HG02588 (cell line): Measurements from ENCODE around the gene KDM4B.

Experiments used
- ATAC-seq: cut with Tn5 transposase; IDR thresholded peaks from one replicate; pipeline ENCODE4 v1.9.1; 2021; ENCODE audit warnings: mild to moderate bottlenecking, moderate library complexity; ENCODE audit not compliant: unreplicated experiment

The KDM4B gene

DNA sequence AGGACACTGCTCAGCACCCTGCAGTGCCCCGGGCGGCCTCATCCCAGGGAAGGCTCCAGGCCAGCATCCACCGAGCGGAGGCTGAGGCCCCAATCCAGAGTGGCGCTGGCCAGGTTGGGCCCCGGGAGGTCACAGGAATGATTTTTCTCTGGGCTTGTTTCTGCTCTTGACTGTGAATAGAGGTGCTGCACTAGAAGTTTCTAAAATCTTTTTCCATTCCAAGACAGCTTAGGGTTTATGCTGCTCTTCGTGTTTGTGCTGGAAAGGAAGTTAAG is 15.1 kb downstream of the KDM4B start:
- ATAC-seq, result no peak

DNA sequence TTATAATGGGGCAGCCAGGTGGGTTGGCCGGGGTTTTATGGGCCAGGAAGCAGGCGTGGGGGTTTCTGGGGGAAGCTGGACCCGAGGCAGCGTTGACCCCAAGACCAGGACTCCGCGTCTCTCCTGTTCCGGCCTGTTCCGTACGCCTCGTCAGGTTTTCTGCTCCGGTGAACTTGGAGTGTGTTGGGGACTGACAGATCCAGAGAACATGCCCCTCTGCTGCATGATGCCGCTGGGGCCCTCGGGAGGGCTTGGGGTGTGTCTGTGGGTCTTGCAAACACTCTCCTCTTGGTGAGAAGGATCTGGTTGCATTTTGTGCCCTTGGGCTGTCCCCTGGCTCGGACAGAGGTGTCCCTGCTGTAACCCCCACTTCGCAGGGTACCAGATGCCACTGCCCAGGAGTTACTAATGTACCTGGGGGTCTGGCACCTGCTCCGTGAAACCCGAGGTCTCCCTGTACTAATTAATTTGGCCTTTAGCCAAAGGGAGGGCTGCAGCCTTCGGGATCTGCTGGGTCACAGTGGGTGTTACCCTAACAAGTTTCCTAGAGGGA is 15.6 kb downstream of the KDM4B start:
- no peak for ATAC-seq

GRCh38 chr19:4985551-4985991 is 16.7 kb downstream of the KDM4B start:
- ATAC-seq, result no peak

DNA sequence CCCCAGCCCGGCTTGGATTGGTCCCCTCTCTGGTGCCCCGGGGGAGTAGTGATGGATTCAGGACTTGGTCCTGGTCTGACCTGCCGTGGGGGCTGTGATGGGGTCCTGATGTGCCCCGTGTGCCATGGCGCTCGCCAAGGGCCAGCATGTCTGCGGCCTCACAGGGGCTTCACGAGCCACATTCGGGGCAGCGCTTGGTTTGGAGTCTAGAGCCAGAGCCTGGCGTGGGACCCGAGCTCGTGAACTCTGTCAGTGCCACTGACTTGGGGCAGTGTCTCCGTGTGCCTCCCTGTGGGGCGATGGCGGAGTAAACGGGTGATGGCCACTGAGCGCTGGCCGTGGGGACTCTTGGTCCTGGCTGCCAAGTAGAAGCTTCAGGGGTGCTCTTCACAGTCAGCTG is 17.1 kb downstream of the KDM4B start:
- ATAC-seq, result no peak

GRCh38 chr19:4986471-4986891 is 17.6 kb downstream of the KDM4B start:
- ATAC-seq, result no peak

DNA sequence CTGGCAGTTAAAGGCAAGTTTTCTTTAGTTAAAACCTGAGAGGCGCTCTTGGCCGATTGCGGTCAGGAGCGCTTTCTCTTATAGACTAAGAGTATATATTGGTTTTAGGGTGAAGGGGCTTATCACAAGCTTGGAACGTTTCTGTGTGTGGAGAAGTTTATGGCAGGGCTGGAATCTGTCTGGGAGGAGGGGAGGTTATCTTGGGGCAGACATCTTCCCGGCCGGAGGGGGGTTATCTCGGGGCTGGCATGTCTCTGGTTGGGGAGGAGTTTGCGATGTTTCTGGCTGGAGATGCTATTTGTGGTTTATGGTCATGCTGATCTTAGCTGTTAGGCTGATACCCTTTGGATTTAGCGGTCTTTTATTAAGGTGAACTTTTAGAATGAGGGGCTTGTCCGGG is 18.3 kb downstream of the KDM4B start:
- no peak for ATAC-seq

DNA sequence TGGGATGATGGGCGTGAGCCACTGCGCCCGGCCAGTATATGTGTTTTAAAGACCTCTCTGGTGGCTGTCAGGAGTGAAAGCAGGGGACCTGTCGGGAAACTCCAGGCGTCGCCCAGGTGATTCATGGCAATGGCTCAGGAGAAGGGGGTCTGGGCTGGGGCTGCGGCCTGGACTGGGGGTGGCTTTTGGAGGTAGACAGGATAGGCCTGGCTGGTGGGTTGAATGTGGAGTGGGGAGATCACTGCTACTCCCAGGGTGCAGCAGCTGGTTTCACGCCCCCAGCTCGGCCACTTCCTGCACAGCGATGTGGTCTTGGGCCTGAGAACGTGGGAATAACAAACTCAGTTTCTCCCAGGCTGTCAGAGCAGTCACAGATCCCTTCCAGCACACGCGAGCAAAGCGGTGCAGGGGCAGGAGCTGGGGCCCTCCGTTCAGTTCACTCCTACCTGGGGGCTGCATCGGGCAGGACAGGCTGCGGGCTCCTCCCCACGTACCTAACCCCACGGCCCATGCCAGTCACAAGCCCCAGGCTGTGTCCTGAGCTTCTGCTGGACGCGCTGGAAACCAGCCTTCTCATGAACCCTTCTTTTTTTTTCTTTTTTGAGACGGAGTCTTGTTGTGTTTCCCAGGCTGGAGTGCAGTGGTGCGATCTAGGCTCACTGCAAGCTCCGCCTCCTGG is 18.9 kb downstream of the KDM4B start:
- no peak for ATAC-seq

GRCh38 chr19:4988770-4989251 is 19.9 kb downstream of the KDM4B start:
- ATAC-seq, result no peak

- ATAC-seq, result no peak
Measured at GRCh38 chr19:4990306-4990705, 21.4 kb downstream of the KDM4B start.

- no peak for ATAC-seq
Measured at GRCh38 chr19:4991538-4991937, 22.6 kb downstream of the KDM4B start.

DNA sequence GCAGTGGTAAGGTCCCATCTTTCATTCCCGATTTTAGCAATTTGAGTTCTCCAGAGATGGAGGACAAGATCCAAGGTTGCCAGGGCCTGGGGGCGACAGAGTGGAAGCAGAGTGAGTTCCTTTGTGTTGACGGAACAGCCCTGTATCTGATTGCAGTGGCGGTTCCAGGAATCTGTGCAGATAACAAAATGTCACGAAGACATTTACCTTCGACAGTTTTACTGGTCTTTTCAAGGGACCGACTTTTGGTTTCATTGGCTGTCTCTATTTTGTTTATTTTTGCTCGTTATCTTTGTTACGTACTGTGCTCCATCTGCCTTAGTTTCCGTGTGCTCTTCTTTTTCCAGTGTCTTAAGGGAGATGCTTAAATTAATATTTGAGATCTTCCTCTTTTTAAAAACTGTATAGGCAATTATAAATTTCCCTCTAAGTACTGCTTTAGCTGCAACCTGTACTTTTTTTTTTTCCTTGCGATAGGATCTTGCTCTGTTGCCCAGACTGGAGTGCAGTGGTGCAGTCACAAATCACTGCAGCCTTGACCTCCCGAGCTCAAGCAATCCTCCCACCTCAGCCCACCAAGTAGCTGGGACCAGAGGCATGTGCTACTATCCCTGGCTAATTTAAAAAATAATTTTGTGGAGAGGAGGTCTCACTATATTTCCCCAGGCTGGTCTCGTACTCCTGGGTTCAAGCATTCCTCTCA is 23.2 kb downstream of the KDM4B start:
- no peak for ATAC-seq

GRCh38 chr19:4993683-4994082 is 24.8 kb downstream of the KDM4B start:
- no peak for ATAC-seq

DNA sequence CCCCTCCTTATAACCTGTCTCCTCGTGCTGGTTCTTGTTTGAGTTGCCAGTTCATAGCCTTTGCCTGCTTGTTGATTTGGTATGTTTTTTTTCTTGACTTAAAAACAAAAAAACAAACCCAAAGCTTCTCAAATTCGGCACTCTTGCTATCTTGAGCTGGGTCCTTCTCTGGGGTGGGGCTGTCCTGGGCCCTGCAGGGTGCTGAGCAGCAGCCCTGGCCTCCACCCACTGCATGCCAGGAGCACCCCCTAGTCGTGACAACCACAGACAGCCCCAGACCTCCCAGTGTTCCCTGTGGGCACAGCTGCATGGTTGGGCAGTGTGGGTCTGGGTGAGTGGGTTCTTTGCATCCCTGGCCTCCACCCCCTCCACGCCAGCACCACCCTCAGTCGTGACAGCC is 27.8 kb downstream of the KDM4B start:
- ATAC-seq, result no peak

- no peak for ATAC-seq
Measured at GRCh38 chr19:4997297-4997696, 28.4 kb downstream of the KDM4B start.

GRCh38 chr19:5000120-5000611 is 31.3 kb downstream of the KDM4B start:
- no peak for ATAC-seq

GRCh38 chr19:5001615-5002014 is 32.7 kb downstream of the KDM4B start:
- no peak for ATAC-seq

- ATAC-seq, result no peak
Measured at GRCh38 chr19:5002143-5002542, 33.2 kb downstream of the KDM4B start.

DNA sequence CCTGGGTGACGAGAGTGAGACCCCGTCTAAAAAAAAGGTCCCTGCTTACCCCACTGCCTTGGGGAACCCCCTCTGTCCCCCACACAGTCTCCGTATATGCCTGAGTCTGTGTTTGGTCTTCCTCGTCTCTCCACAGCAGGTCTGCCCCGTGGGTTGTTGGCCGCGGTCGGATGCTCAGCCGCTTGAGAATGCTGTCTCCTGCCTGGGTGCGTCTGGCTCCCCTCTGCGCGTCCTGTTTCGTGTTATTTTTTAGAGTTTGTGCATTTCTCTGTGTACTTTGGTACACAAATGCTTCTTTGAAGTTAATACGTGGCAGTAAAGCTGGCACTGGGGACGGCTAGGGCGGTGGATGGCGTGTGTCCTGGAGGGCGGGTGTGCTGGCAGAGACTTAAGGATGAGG is 34.9 kb downstream of the KDM4B start:
- no peak for ATAC-seq

DNA sequence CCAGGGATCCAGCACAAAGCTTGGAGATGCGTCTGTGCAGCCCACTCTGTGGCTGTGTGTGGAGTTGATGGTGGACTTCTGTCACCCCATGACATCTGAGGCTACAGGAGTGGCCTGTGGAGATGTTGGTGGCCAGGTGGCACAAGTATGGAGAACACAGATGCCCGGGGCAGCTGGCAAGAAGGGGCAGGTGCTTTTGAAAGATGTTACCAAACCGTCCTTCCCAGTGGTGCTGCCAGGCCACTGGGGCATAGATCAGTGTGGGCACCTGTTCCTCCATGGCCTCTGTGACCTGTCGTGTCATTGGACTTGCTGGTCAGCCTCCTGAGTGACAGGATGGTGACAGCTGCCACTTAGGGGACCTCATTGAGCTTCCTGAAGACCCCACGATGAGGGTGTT is 36.2 kb downstream of the KDM4B start:
- ATAC-seq, result no peak

GRCh38 chr19:5006201-5006600 is 37.3 kb downstream of the KDM4B start:
- ATAC-seq, result no peak

DNA sequence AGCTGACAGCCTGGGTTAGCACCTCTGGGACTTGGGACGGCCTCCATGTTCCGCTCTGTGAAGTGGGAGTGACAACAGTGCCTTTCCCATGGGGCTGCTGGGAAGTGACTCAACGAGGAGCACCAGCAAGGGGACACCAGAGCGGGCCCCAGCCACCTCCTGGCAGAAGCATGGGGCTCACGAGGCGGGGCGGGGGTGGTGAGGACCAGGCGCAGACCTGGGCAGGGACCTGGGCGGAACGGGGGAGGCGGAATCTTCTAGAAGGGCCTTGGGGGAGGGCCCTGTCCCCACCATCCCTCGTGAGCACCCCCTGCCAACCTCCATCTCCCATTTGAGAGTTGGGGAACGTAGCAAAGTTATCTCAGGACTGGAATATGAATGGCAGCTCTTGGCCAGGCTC is 37.9 kb downstream of the KDM4B start:
- ATAC-seq, result no peak
